IPS-NIHi7 (cell line): ENCODE measurements around the gene SETD3.
A peak's percentile ranks its signal among the peaks of the same experiment; 100 is the strongest.

ENCODE experiments used
- DNase-seq: peaks from one replicate; pipeline ENCODE4 v3.0.0; 2012; ENCODE audit warnings: mixed read lengths; ENCODE audit errors: extremely low spot score

SETD3 gene

GRCh38 chr14:99479906-99480869 is at the start of gene SETD3:
Gene SETD3, minus strand, starts transcription at chr14:99480859. Its CDS starts 15,054 bp downstream, at chr14:99465805.
- peak; percentile 56 for DNase-seq

DNA sequence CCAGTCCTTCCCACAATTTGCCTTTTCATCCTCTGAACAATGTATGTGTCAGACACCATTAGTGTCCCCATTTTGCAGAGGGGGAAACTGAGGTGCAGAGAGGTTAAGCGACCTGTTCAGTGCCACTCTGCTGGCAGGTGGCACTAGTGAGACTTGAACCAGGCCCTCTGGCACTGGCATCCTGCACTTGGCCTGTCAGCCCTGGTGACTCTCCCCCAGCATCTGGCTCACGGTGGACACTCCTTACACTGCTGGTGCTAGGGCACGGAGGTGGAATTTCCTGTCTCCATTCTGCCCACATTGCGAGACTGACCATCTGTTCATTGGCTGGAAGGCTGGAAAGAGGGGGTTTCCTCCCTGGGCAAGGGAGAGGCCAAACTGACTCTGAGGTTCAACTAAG is 49.2 kb upstream of the SETD3 start:
- DNase-seq, result no peak

DNA sequence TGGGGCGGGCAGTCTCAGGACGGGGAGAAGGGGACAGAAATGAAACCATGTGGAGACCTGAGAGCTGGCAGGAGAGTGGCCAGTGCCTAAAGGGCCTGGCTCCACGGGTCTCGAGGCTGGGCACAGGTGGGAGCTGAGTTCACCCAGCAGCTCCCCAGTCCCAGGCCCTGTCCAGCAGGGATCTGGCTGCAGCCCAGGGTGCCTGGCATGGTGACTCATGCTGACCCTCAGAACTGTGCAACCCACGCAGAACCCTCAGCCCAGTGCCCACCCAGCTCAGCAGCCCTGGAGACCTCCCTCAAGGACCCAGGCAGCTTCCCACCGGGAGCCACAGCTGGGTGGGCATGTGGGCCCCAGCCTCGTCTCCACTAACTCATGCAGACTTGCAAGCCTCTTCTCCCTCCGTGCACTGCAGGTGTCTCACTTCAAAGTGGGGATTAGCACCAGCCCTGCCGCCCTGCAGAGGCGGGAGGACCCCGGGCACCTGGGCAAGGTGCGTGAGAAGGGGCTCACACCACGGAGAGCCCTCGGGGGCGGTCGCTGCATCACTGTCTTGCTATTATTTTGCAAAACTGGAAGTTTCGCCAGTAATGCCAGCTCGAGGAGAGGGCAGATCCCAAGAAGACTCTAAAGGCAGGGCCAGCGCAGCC is 46.9 kb upstream of the SETD3 start:
- no peak for DNase-seq

GRCh38 chr14:99527026-99527425 is 46.4 kb upstream of the SETD3 start:
- no peak for DNase-seq

- DNase-seq, result no peak
Measured at GRCh38 chr14:99525699-99526080, 45.0 kb upstream of the SETD3 start.

DNA sequence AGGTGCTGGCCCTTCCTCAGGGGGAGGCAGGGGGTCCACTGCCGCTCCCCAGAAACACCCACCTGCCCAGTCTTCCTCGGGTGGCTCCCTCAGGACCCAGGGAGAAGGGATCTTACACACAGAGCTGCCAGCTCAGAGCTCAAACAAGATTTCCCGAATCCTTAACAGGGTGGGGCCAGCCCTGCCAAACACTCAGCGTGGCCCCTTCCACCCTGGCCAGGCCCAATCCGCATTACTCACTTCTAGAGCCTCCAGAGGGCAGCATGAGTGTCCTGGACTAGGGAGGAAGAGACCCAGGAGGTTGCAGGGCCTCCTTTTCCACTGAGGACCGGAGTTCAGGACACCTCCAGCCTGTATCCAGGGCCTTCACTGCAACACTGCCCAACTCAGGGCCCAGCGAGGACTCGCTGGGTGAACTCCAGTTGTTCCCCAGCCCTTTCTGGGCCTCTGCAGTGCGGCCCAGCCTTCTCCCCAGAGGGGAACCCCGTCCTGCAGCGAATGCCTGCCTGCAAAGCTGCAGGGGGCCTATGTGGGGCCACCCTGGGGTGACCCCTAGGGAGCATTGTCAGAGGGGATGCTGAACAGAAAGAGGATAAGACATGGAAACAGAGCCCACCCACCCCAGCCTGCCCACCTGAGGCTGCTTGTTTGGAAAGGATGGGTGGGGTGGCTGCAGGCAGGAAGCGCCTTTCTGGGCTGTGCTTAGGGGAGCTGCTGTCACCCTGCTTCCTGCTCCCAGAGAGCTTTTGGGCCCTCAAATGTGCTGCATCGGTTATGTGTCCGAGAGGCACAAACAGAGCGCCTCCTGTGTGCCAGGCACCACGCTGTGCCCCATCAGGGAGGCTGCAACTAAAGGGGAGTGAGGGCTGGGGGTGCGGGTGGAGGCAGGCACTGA is 44.4 kb upstream of the SETD3 start:
- peak; percentile 60 for DNase-seq

GRCh38 chr14:99524091-99524661 is 43.5 kb upstream of the SETD3 start:
- no peak for DNase-seq

GRCh38 chr14:99523704-99524055 is 43.0 kb upstream of the SETD3 start:
- no peak for DNase-seq

GRCh38 chr14:99522934-99523703 is 42.5 kb upstream of the SETD3 start:
- peak; percentile 55 for DNase-seq

DNA sequence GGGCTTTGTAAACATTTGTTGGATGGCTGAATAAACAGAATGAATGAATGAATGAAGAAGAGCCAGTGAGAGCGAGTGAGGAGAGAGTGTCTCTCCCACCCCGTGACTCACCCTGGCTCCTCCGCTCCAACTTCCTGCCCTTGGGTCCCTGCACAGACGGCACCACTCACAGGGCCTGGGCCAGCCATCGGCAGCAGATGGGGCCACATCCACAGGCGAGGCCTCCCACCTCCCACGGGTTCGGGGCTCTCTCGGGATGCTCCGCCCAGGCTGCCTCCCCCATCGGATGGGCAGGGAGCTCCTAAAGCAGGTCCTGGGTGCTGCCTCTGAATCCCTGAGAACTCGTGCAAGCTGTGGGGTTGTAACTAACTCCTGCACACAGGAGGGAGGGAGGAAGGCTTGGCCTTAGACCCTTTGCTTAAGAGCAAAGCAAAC is 41.8 kb upstream of the SETD3 start:
- peak; percentile 54 for DNase-seq

DNA sequence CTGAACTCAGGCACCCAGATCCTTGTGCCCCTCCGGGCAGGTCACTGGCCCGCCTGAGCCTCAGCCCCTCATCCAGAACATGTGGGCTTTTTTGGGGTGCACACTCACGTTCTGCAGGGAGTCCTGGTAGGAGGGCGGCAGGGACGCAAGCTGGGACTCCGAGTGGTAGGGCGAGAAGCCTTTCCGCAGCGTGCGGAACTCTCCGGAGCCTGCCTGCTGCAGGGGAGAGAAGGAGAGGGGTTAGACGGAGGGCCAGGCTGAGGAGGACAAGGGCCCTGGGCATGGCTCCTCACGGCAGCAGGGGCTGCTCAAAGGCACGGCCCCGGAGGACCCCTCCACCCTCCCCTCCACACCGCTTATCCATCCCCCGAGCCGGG is 41.4 kb upstream of the SETD3 start:
- no peak for DNase-seq

GRCh38 chr14:99521176-99522024 is 40.7 kb upstream of the SETD3 start:
- no peak for DNase-seq

GRCh38 chr14:99520571-99521081 is 40.0 kb upstream of the SETD3 start:
- DNase-seq, result no peak

GRCh38 chr14:99519931-99520421 is 39.3 kb upstream of the SETD3 start:
- no peak for DNase-seq

GRCh38 chr14:99519347-99519881 is 38.8 kb upstream of the SETD3 start:
- DNase-seq, result no peak

- DNase-seq, result peak; percentile 88
Measured at GRCh38 chr14:99518441-99519346, 38.0 kb upstream of the SETD3 start.

- DNase-seq, result no peak
Measured at GRCh38 chr14:99517643-99518381, 37.2 kb upstream of the SETD3 start.
